ENCODE measurements around the gene CADPS.

Gene CADPS

DNA sequence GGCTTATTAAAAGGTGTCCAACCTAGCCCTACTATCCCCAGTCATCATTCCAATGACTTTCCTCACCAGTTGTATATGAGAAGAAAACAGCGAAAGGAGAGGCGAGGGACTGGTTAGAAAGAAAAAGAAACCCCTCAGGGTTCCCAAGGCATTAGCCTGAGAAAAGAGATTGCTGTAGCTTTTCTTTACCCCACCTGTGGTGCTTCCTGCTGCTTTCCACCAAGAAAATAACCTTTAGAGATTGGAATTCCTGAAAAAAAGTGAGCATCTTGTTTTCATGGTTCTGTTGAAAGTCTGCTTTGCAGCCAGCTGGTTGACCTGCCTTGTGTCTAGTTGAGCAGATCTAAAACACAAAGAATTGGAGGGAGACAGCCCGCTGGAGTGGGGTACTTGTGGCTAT is 196.4 kb downstream of the CADPS start:
- no peak for DNase-seq

DNA sequence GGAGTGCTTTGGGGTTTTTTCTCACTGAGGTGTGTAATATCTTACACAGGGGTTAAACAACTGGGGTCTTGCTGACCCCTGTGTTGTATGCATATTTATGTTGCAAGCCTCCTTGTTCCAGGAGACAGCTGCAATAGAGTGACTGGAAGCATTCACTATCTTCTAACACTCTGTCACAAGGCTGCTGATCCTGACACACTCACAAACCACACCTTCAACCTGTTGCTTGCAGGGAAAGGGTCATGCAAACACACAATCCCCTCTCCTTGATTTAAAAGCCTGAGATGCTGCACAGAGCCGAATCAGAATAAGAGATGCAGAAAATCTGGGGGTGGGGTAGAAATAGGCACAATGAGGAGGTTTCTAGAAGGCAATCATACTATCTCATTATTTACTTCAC is 197.3 kb downstream of the CADPS start:
- no peak for DNase-seq

DNA sequence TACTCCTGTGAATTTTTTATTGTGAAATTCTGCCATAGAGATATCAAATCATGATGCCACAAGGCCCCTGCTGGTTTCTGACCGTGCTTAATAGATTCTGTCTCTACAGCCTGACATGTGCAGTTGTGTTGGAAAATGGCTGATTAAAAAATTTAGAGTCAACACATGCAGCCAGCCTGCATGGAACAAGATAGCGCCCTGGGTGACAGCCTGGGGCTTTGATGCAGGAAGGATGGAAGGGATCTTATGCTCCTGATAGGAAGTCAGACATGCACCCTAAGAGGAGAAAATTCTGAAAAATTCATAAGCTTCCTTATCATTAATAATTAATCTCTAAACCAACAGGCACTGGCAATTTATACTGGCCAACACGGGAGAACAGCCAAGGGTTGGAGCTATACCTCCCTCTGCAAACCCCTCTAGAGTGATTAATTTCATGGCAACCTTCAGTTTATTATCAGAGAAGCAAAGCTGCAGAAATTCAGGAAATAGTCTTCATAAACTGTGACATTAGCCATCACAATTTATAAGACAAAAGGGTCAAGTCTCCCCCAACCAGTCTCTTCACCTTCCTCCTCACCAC is 198.4 kb downstream of the CADPS start:
- no peak for DNase-seq

DNA sequence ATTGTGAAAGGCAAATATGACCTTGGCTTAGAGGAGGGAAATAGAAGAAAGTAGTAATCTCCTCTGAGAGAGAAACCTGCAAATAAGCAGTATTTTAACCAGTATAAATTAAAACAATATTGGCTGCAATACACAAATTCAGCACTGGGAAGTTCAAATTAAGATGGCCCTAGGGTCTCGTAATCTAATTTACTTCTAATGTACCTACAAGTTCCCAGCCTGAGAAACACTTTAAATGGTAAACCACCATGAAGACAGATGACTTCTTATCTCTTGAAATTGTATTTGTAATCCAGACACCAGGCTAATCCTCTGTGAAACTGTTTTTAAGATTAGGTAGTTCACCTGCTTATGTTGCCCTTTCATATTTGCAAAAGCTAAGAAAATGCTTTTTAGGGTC is 199.7 kb downstream of the CADPS start:
- DNase-seq = no peak

DNA sequence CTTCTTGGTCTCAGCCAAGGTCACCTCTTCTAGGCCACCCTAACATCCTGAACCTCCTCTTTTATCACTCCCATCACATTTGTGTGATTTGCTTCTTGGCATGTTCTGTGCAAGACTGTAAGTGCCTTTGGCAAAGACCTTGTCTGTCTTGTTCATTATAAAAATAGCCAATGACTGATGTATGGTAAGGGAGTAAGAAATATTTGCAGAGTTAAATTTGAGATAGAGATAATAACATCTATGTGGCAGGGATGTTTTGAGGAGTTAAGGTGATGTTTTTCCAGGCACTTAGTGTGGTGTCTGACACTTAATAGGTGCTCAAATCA is 202.3 kb downstream of the CADPS start:
- DNase-seq = no peak

DNA sequence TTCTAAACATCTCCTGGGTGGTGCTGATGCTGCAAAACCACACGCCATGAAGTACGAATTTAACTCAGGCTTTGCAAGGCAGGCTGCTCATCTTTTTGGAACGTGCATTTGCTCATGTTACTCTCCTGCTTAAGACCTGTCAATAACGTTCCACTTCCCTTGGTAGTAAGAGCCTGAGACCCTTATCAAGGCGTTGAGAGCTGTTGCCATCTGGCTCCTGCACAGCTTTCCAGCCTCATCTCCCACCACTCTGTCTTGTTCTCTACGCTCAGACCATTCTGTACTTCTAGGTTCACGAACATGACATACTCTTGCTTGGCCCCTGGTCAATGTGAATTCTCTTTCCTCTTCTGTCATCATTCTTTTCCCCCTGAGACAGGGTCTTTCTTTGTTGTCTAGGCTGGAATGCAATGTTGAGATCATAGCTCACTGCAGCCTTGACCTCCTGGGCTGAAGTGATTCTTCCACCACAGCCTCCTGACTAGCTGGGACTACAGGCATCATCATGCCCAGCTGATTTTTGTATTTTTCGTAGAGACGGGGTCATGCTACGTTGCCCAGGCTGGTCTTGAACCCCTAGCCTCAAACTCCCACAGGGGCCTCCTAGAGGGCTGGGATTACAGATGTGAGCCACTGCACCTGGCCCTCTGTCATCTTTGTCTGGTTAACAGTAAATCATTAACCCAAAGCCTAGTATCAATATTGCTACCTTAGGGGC is 202.8 kb downstream of the CADPS start:
- no peak for DNase-seq

DNA sequence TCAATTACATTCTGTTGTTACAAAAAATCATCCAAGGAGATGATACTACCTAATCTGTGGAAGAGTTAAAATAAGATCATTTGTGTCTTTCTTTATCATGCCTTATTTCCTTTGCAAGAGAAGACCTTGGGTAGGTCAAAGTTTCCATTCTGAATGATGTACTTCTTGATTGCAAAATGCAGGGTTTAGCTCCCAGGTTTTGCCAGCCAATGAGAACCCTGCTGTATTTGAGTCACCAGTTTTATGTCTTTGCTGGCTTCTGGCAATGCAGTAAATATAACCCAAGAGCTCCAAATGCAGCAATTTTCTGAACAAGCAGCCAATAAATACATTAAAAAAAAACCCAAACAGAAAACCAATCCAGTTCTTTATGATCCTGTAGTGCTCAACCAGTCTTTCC is 204.9 kb downstream of the CADPS start:
- DNase-seq = no peak

DNA sequence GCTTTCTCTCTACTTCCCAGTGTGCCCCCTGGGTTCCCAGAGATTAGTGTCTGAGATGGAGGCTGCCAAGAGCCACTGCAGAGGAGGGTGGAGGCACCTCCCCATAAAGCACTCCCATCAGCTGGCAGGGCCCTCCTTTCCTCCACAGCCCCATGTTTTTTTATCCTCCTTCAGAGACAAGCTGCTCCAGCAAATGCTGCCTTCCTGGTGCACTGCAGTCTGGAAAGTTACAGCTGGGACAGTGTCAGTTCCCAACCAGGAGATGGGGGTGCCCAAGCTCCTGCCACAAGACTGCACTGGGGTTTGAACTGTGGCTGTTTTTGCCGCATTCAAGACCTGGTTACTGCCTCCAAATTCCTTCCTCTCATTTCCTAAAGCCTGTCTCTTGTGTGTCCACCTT is 206.1 kb downstream of the CADPS start:
- DNase-seq = no peak

DNA sequence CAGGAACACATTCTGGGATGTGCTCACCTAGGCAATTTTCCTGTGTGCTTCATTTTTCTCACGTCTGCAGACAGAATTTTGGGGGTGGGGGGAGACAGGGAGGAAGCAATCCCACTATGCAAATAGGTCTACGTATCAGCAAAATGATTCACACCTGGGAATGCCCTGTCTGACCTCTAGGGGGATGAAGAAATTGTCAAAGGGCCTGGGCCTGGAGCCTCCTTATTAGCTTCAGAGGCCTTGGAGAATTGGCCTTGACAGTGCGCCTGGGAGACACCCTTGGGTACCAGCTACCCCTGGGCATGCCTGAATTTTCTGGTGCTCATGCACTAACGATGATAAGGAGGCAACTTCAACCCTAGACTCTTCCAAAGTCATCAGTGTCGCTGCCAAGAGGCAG is 207.5 kb downstream of the CADPS start:
- no peak for DNase-seq

DNA sequence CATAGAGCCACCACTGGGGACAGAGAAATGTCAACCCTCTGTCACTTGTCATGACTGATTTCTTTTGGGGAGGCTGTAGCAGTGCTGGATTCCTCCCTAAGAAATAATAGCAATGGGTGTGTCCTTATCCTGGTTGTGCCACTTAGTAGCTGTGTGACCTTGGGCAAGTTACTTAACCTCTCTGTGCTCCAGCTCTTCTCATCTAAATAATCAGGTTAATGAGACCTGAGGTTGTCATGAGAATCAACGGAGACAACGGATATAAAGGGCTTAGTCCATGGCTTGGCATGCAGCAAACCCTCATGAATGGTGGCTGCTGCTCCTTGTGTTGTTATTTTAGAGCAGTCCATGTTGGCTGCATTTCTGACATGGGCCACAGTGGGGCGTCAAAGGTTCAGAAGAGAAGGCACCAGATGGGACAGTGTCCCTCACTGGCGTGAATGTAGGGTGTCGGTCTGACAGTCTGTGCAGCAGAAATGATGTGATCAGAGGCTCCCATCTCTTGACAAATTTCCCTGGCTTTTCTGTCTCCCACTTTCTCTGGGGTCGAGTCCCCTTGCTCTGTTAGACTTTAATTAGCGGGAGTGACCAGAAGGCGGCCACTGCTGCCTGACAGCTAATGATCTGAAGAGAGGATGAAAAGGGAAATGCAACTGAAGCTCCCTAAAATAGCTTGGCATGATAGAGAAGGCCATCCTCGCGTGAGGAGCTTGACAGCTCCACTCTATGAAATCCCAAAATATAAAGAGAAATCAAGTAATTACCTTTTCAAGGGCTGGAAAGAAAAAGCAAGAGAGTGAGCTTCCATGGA is 209.4 kb downstream of the CADPS start:
- DNase-seq = no peak

DNA sequence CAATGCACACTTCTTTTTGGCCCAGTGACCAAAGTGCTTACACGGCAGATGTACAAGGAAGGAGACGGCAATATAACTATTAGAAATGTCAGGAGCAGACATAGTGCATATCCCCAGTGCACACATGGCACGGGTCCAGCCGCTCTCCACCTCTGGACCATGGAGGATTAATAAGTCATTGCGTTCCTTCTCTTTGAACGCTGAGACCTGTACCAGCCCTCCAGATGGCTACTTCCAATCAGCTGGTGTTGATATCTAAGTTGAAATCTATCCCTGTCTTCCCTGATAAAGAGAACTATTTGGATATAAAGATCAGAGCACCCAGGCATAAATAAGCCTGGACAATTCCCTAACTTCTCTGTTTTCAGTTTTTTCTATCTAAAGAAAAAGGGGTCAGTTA is 212.5 kb downstream of the CADPS start:
- no peak for DNase-seq

DNA sequence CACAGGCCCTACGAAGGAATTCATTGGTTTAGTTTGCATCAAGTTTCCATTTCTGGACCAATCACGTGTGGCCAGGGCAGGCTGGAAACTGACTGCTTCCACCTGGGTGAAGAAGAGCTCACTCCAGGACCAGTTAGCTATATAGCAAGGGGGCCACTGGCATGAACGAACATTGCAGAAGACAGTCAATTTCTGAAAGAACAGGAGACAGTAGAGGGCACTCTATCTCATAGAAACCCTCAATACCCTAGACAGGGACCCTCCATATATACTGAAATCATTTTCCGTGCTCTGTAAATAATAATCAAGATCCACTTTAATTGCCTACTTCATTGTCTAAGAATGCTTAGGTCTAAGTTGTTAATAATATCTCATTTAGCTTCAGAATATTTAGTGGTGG is 215.6 kb downstream of the CADPS start:
- no peak for DNase-seq

DNA sequence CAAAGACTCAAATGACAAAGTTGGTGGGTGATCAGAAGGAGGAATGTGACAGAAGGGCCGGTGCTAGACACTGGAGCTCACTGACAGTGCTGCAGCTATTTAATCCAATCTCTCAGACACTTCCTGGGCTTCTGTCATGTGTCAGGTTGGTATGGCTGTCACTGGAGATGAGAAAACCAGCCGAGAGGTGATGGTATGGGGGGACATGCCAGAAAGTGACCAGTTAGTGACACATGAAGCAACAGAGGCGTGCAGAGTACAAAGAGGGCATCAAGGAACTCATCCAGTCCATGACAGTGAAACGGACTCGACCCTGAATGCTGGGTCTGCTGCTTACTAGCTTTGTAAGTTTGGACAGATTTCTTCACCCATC is 219.5 kb downstream of the CADPS start:
- DNase-seq = no peak

DNA sequence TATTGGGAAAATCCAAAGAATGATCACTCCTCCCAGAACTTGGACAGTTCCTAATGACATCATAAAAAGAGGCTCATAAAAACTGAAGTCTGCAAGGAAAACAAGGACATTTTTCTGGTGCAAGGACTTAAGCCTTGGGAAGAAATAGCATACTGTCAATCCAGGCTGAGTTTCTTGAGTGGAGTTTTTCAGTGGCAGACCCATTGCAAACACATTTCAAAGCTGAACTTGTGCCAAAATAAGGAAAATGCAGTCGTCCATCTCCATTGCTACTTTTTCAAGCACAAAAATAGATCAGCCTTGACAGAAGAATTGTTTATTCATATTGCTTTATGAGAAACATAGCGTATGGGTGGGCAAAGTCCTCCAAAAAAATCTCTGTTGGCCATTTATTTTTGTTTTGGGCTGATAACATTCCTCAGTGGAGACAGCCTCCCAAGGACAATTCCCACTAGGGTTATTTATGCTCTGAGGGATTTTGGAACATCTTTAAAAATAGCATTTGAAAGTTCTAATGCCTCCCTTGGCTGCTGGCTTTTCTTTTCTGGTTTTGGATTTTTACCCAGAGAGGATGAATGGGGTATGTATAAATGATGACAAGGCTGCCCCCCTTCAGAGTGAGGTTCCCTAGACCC is 220.0 kb downstream of the CADPS start:
- no peak for DNase-seq

DNA sequence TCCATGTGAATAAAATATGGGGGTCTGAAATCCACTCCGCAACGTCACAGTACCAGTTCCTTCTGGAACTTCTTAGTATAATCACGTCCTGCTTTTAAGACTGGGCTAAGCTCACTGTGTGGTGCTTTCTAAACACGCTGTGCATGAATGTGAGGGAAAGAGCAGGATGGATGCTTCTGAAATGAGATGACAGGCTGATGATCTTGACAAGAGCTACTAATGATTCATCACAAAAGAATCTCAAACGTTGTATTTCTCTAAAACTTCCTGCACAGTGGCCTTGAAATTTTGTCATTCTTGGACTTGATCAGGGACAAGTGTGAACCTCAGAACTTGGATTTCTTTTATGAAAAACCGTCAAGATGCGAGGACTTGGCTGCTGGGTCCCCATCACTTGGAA is 221.4 kb downstream of the CADPS start:
- no peak for DNase-seq

DNA sequence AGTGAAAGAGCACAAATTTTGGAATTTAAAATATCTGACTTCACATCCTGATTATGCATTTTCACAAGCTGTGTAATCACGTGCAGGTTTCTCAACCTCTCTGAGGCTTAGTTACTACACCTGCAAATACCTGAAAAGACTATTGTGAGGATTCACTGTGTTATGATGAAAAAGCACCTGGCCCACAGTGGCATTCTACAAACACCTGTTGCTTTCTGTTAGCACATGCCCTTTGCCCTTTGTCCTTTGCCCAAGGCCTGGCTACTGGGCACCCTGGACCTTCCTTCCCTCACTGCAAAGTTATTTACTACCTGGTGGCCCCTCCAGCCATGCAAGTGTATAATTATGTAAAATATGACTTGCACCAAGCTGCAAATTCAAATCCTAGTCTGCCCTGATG is 227.5 kb downstream of the CADPS start:
- DNase-seq = no peak

DNA sequence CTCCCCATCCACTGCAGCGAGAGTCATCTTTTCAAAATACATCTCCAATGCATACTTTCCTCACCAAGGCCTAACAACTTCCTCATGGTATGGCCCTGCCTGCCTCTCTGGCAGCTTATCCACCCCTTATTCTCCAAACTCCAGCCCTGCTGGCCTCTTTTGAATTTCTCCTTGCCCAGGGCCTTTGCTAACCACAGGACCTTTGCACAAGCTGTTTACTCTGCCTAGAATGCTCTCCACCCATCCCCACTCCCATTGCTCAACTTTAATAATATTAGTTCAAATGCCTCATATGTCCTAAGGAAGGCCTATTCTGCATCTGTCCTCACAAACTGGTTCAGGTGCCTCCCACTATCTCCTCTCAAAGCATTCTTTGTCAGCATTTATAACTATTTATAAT is 230.7 kb downstream of the CADPS start:
- DNase-seq = no peak

DNA sequence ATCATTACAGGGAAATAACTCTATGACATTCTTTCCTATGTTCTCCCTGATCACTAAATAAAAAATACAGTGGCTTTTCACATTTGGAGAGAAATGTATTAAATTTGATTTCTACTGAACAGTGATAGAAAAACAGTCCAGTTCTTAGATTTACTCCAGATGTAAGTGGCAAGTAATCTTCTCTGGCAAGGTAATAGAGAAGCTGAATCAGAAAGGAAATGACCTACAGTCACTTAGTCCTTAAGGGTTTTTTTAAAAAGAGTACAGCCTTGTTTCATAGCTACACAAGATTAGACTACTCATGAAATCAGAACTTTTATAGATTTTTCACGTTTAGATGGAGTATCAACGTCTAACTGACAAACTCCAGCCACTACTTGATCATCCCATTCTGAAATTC is 236.9 kb downstream of the CADPS start:
- no peak for DNase-seq

DNA sequence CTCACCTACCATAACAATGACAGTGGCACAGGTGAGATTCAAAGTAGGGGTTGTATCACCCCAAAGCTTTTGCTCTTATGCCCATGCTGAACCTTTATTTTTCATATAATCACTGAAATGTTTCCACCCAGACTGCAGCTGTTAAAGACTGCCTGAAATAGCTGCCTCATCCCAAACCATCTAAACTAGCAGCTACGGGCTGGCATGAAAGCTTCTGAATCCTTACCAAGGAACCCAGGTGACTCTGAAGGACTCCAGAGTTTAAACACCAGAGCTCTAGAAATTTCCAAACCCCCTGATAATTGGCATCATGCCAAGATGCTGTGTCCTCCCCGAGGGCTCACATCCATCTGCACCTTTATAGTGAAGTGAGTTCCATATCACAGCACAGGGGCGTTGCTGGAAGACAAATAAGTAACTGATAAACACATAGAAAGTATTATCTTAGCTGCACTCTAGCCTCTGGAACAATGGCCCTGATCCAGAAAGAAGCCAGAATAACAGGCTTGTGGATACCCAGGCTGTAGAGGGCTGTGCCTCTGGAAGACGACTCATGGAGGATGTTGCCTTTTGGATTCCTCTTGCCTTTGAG is 238.9 kb downstream of the CADPS start:
- no peak for DNase-seq

DNA sequence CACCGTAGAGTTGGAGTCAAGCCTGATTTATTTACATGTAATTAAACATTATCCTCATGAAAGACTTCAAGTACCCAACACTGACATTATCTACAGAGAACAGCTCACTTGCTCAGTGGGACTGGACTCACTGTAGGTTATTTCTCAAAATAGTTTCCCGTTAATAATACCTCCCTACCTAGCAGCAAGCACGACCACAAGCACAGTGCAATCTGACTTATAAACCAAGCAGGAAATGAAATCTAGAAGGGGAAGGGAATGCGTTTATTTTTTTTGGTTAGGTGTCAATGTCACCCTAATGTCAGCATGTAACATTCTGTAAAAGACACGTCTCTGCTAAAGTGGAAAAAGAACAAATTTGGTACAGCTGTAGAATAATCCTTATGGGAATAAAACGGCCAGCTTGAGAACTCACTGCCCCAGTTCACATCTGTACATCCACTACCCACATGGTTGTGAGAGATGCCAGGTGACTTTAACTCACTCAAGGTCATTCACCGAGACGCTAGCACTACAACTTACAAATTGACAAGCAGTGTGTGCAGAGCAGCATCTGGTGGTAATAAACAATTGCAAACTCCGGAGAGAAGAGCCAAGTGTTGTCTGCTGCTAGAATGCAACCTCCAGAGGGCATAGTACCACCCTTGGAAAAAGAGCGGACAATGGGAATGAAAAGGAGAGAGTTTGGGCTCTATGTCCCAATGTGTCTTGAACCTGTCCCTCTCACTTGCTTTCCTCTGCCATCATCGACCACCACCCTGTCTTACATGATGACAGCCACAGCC is 242.5 kb downstream of the CADPS start:
- no peak for DNase-seq

DNA sequence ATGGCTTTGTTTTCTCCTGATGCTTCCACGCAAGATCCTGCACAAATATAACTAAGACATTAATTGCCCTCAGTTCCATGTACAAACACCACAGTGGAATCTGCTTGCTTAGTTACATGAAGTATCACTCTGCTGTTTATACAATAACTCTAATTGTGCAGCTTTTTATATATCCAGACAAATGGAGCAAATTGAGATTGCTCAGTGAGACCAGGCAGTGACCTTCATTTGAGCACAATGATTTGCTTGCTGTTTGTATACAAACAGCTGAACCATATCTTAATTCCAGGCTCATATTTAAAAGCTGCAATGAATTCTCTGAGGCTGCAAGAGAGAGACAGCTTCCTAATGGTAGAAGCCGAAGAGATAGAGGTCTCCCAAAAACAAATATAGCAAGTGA is 243.7 kb downstream of the CADPS start:
- DNase-seq = no peak

DNA sequence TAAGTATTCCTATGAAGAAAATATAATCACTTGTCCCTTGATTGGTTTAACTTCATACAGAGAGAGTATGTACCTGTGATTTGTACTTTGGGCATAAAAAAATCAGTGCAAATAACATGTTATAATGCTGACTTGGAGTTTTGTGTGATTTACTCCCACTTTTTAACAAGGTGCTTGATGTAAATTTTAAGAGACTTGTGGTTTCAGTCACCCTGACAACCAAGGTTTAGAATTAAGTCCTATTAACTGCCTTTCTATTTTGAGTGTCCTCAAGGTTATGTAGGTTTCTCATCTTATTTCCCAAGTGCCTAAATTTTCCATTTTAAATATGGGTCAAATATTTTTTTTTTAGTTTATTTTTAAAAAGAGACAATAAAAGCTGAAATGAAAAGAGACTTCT is 244.6 kb downstream of the CADPS start:
- DNase-seq = no peak

DNA sequence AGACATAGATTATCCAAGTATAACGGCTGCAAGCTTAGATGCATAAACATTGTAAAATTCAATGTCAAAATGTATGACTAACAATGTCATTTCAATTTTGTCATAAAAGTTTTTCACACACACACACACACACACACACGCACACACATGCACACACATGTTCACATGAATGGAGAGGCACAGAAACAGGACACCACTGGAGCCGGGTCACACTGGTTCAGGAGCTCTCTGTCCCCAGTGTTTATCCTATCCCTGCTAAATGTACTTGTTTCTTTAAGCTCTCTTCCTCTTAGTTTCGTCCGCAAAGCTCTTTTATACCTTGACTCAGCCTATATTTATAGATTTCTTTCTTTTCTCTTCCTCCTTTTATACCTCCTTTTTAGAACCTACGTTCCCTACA is 249.9 kb downstream of the CADPS start:
- no peak for DNase-seq
